Measurements from ENCODE around the gene LCP1.
A peak's percentile ranks its signal among the peaks of the same experiment; 100 is the strongest.

- TF ChIP-seq POLR2A (IDR thresholded peaks at IDR 0.05) (peak in 1 of 2 donors; percentile 88), CTCF (IDR thresholded peaks at IDR 0.05) (no peak)
Measured at GRCh38 chr13:46211483-46212351, 29.7 kb upstream of the LCP1 start, which contains the start of gene LRRC63.
